Measurements from ENCODE around the gene MYO5B.
"Not testable (repeated sequence)": the region's sequence is repeated elsewhere in the genome, so short reads cannot be mapped to it uniquely, and the experiment has no call there.

Gene MYO5B

GRCh38 chr18:50096766-50097435, 98.0 kb downstream of the MYO5B start:
- no peak for DNase-seq

DNA sequence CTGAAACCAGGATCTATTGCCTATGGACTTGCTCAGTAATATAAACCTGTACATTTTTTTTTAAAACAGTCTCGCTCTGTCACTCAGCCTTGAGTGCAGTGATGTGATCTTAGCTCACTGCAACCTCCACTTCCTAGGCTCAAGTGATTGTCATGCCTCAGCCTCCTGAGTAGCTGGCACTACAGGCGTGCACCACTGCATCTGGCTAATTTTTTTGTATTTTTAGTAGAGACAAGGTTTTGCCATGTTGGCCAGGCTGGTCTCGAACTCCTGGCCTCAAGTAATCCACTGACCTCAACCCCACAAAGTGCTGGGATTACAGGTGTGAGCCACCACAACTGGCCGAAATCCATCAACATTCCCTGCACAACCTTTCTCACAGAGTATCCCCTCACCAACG, 100.2 kb downstream of the MYO5B start:
- DNase-seq = not testable (repeated sequence)

DNA sequence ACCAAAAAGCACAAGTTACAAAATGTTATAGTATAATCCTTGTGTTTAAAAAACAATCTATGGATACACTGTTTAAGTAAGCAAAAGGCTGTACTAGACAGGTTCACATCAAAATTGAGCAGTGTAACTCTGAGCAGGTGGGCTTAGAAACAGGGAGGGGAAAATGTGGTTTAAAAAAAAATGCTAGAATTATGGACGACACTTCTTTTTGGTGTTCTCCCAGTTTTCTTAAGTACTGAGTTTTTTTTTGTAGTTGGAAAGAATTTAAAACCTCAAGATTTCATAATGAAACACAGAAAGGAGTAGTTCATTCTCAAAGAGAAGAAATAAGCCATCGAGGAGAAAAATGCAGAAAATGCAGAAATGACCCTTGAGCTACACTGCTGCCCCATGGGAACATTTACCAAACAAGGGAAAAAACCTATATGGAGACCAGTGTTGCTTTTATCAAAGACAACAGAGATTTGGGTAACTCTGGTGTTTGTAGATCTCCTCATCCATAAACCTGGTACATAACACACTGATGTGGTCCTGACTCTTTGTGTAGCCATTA, 100.7 kb downstream of the MYO5B start:
- no peak for DNase-seq

GRCh38 chr18:50093366-50094064, 101.4 kb downstream of the MYO5B start:
- no peak for DNase-seq

GRCh38 chr18:50092245-50092805, 102.6 kb downstream of the MYO5B start:
- no peak for DNase-seq

DNA sequence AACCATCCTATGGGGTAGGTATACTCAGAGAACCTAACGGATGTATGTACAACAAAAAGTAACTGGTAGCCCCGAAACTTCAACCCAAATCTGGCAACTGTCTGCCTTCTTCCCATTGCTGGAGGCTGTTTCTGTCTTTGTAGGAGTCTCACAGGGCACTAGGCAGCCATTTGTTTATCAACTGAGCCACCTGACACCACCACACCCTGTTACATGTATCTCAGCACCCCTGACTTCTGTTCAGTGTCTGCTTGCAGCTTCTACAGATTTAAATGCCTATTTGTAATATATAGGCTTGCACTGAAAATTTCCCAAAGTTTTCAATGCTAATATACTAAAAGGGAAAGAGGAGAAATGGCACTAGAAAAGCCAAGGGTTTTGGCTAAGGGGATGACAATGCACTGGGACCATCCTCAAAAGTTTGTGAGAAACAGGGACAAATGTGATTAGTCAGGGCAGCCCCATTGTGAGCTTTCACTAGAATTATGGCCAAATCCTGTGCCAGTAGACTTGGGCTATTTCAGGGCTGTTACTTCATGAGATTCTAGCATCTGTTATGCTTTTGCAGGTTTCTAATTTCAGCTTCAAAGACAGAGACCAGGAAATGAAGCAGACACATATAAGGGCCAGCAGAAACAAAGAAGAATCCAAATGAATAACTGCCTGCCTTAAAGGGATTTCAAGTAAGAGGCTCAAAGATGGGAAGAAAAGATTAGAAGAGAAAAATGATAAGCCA, 103.3 kb downstream of the MYO5B start:
- DNase-seq = peak; percentile 46

DNA sequence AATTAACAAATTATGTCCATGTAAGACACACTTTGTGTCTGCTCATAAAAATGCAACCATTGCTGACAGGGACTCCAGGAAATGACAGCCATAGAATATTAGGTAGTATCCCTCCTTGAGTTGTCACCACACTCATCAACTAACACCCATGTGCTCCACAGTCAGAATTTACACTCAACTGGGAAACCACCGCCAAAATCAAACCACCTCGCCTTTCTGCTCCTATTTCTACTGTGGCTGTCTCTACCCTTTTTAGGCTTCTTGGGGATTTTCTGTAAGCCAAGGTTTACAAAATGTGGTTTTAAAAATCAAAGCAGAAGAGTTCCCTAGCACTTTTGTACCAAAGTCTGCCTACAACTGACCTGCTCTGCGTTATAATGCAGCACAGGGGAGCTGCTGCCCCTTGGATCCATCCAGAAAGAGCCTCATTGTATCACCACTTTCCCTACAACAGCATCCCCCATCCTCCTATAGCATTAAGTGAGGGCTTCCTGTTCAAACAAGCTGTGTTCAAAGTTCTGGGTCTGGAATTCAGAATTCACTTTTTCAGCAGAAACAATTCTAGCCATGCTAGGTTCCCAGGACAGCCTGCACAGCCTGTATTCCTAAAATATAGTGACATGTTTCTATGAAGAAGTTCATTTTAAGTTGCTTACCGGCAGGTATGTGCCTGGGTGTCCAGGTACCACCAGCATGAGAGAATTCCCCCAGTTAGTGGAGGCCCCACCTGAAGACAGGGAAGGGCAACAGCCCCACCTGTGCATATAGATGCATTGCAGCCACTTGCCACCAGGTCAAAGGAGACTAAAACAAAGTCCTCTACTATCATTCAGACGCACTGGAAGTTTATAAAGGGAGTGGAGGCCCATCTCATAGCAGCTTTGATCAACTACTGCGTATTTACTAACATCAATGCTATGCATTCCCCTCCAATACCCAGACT, 104.3 kb downstream of the MYO5B start:
- DNase-seq = no peak

- DNase-seq = no peak
These were observed 105.2 kb downstream of the MYO5B start for GRCh38 chr18:50089702-50090101.

DNA sequence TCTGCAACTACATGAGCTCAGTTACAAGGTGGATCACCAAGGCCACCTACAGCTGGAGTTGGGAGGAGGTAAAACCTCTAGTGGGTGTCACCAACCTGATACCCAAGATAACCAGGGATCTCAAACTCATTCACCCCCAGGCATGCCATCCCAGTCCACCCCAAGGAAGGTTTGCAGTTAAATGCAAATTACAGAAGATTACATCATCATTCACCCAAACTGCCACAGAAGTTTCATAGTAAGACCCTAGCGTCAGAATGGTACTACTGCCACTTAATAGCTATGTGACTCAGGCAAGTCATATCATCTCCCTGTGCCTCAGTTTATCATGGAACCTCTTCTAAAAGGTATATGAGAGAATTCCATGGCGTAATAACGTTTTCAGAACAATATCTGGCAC, 111.2 kb downstream of the MYO5B start:
- no peak for DNase-seq

- DNase-seq = no peak
These were observed 113.9 kb downstream of the MYO5B start for GRCh38 chr18:50080932-50081560.

DNA sequence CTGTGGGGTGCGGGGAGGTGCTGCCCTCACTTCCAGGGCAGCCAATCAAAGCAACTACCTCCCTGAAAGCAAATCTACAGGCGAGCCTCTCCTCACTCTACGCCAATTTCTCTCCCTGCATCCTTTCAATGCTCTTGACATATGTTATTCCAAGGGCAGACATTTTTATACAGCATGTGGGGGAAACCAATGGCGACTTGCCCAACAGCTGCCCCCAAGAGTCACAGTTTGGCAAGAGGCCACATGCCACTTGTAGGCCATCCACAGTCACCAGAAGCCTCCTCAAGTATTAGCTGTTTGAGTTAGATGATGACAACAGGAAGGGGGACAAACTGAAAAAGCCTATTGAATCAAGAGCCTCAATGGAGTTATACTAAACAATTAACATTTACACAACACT, 114.6 kb downstream of the MYO5B start:
- peak; percentile 58 for DNase-seq

- DNase-seq = peak; percentile 67
These were observed 115.2 kb downstream of the MYO5B start for GRCh38 chr18:50079571-50080295.

DNA sequence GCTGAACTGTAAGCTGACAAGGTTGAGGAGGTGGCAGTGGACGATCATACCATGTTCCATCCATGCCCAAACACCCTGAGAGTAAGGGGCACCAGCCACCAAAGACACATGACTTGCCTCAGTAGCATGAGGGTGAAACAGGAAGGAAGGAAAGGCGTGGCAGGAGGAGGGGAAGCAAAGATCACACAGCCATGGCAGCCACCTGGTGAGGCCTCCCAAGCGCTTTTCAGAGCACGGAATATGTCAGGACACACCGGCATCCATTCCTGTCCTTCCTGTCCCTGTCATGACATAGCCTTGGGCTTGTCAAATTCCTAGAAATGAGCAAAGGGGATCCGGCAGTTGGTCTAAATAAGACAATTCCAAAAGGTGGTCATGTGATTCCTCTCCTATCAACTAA, 118.7 kb downstream of the MYO5B start:
- DNase-seq = no peak

- DNase-seq = no peak
These were observed 119.2 kb downstream of the MYO5B start for GRCh38 chr18:50075772-50076171.

- no peak for DNase-seq
These were observed 120.5 kb downstream of the MYO5B start for GRCh38 chr18:50074404-50074803.

- DNase-seq = no peak
These were observed 121.6 kb downstream of the MYO5B start for GRCh38 chr18:50073319-50073718.

- DNase-seq = no peak
These were observed 122.8 kb downstream of the MYO5B start for GRCh38 chr18:50072146-50072545.

DNA sequence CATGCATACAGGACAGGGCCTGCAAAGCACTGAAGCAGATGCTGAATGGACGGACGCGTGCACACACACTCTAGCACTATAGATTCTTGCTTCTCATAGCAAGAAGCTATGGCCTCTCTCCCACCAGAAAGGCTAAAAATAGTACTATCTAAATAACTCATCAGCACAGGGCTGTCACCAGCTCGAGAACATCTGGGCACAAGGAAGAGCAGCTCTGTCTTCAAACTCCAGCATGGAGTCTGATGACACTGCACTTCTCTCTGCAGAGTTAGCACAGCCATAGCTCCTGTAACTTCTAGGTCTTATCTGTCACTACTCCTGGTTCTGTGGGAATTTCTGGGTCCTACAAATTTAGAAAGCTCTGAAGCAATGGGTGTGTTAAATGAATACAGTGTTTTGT, 123.5 kb downstream of the MYO5B start:
- no peak for DNase-seq

DNA sequence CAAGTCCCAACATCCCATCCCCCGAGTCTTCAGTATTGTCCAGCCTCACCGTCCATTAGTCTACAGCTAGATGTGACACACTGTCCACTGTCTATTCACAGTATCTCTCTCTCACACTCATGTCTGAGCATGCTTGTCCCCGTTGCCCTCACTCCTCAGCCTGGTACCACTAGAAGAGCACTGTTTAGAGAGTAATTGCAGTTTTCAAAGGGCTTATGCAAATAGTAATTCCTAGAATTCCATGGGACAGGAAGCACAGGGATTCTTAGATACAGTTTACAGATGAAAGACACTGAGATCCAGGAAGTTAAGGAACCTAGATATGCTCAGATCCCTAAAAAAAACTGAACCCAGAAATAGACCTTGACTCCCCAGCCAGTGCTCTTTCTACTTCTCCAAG, 125.5 kb downstream of the MYO5B start:
- DNase-seq = no peak

DNA sequence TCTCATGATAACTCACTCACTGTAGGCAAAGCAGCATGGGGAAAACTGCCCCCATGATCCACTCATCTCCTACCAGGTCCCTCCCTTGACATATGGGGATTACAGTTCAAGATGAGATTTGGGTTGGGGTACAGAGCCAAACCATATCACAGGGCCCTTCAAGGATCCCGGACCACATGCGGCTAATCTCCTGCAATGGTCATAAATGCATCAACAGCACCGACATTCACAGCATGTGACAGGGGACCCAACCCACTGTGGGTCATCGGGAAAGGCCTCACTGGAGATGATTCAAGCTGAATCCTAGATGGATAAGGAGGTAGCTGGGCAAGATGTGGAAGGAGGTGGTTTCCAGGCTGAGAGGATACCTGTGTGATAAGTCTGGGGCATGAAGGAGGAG, 129.4 kb downstream of the MYO5B start:
- DNase-seq = no peak

DNA sequence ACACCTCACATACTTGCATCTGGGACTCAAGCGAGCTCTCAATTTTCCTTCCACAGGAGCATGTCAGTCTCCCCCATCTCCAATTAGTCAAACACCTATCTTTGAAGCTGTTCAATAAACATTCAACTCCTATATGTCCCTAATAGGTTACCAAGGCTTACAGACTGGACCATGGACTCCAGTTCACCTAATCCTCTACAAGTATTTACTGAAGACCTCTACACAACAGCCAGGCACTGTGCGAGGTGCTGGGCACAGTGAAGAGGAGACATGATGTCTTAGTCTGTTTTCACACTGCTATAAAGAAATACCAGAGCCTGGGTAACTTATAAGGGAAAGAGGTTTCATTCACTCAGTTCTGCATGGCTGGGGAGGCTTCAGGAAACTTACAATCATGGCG, 129.9 kb downstream of the MYO5B start:
- no peak for DNase-seq

Measured in NCI-H2171 treated with DMSO at 0.1 percent for 48 hours (cell line).